Right kidney (tissue), 9 donors: Measurements from ENCODE around the gene VSIG10L.

Experiments used
- DNase-seq: peaks from one replicate; pipeline ENCODE4 v3.0.0-alpha.2; 2016
- long read RNA-seq, 8 donors: transcript quantifications; one replicate each; lab custom pipeline, GENCODE V29; 2026

Gene VSIG10L
- long read RNA-seq, donor 1, result 0 reads
- long read RNA-seq, donor 2, partial matches to known transcripts, result 5 of 5 reads
- long read RNA-seq, donor 2, other reads (novel, unspliced or antisense), result 0 of 5 reads
- long read RNA-seq, donor 3, result 0 reads
- long read RNA-seq, donor 4, result 0 reads
- long read RNA-seq, donor 5, result 0 reads
- long read RNA-seq, donor 6, result 0 reads
- long read RNA-seq, donor 7, result 0 reads
- long read RNA-seq, donor 8, result 0 reads

- DNase-seq, result no peak
These were observed at the start of gene VSIG10L for GRCh38 chr19:51341976-51342580. TSS of gene VSIG10L (minus strand) at chr19:51342139. CDS start at chr19:51342124, 15 bp downstream.

GRCh38 chr19:51391073-51391611 is 49.2 kb upstream of the VSIG10L start:
- no peak for DNase-seq

- no peak for DNase-seq
These were observed 47.2 kb upstream of the VSIG10L start for GRCh38 chr19:51389143-51389542.

GRCh38 chr19:51387924-51388389 is 46.0 kb upstream of the VSIG10L start, which contains the start of gene LIM2:
TSS of gene LIM2 (minus strand) at chr19:51387974. CDS start at chr19:51387443, 531 bp downstream.
- DNase-seq, result no peak

- DNase-seq, result no peak
These were observed 45.1 kb upstream of the VSIG10L start for GRCh38 chr19:51386882-51387520.

GRCh38 chr19:51382004-51382403 is 40.1 kb upstream of the VSIG10L start:
- no peak for DNase-seq

- no peak for DNase-seq
These were observed 38.4 kb upstream of the VSIG10L start for GRCh38 chr19:51380379-51380778.

- DNase-seq, result no peak
These were observed 35.5 kb upstream of the VSIG10L start for GRCh38 chr19:51377422-51377821.

- DNase-seq, result no peak
These were observed 33.7 kb upstream of the VSIG10L start for GRCh38 chr19:51375504-51376221.

GRCh38 chr19:51372649-51373504 is 30.9 kb upstream of the VSIG10L start, which contains the start of gene NKG7:
TSS of gene NKG7 (minus strand) at chr19:51372654. CDS start at chr19:51372535, 119 bp downstream.
- DNase-seq, result no peak

- DNase-seq, result no peak
These were observed 30.2 kb upstream of the VSIG10L start for GRCh38 chr19:51372021-51372648.

GRCh38 chr19:51371186-51371690 is 29.3 kb upstream of the VSIG10L start:
- DNase-seq, result no peak

GRCh38 chr19:51370230-51370629 is 28.3 kb upstream of the VSIG10L start:
- no peak for DNase-seq

GRCh38 chr19:51368366-51369282 is 26.7 kb upstream of the VSIG10L start, which contains the start of gene CLDND2:
TSS of gene CLDND2 (minus strand) at chr19:51369003. CDS start at chr19:51368577, 426 bp downstream.
- DNase-seq, result no peak

- peak; percentile 95 for DNase-seq
These were observed 25.8 kb upstream of the VSIG10L start for GRCh38 chr19:51367565-51368365.

GRCh38 chr19:51367255-51367564 is 25.3 kb upstream of the VSIG10L start:
- no peak for DNase-seq

- peak; percentile 81 for DNase-seq
These were observed 24.7 kb upstream of the VSIG10L start for GRCh38 chr19:51366389-51367254.

- DNase-seq, result peak; percentile 70
These were observed 24.0 kb upstream of the VSIG10L start, which contains the start of gene ETFB for GRCh38 chr19:51365965-51366388. TSS of gene ETFB (minus strand) at chr19:51366388. CDS start at chr19:51366326, 62 bp downstream.
